ENCODE measurements around the gene ZNF317.
"Not testable (repeated sequence)": the region's sequence is repeated elsewhere in the genome, so short reads cannot be mapped to it uniquely, and the experiment has no call there.

ZNF317 gene

GRCh38 chr19:9175326-9175725, 35.1 kb downstream of the ZNF317 start:
- DNase-seq (ENCODE audit: low read depth), result no peak

- no peak for DNase-seq (ENCODE audit: low read depth)
Measured at GRCh38 chr19:9178901-9179300, 38.7 kb downstream of the ZNF317 start, which contains the start of gene OR7D2. Gene OR7D2 (plus strand): TSS chr19:9178979. CDS start chr19:9185782, 6,803 bp downstream.

- DNase-seq (ENCODE audit: low read depth), result no peak
Measured at GRCh38 chr19:9183000-9183399, 42.8 kb downstream of the ZNF317 start.

GRCh38 chr19:9187191-9187590, 47.0 kb downstream of the ZNF317 start:
- DNase-seq (ENCODE audit: low read depth), result no peak

DNA sequence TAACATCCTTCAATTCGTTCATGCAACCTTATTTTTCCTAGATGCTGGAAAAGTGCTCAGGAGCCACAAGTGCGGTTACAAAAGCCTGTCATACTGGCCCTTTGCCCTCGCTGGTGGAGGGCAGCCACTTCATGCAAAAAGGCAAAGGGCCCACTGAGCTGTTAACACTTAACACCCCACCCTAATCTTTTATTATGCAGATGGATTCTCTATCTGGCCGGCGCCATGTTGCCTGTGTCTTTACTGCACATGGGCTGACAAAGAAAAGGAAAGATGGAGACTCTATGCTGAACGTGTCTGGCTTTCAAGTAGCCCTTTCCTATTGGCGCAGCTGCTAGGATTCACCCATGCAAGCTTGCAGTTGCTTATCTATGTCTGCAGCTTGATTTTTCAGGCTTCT, 49.3 kb downstream of the ZNF317 start:
- DNase-seq (ENCODE audit: low read depth), result no peak

GRCh38 chr19:9198044-9198443, 57.8 kb downstream of the ZNF317 start:
- not testable (repeated sequence) for DNase-seq (ENCODE audit: low read depth)

DNA sequence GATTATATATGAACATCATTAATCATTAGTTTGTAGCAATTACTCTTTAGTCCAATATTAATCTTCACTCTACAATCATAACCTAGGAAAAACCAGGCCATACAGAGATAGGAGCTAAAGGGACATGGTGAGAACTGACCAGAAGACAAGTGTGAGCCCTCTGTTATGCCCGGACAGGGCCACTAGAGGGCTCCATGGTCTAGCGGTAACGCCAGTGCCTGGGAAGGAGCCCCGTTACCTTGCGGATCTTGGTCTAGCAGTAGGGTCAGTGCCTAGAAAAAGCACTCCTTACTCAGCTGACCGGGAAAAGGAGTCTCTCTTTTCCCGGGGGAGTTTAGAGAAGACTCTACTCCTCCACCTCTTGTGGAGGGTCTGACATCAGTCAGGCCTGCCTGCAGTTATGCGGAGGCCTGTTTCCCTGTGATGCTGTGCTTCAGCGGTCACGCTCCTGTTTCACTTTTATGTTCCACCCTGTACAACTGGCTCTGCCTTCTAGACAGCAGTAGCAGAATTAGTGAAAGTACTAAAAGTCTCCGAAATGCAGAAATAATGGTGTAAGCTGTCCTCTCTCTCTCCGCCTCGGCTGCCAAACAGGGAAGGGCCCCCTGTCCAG, 65.4 kb downstream of the ZNF317 start:
- DNase-seq (ENCODE audit: low read depth), result peak; percentile 43
